Activated gamma-delta T cell treated with Interleukin-2 at 50 U/mL for 16 hours (primary cell): Measurements from ENCODE around the gene RUFY1.
"Not testable (repeated sequence)": the region's sequence is repeated elsewhere in the genome, so short reads cannot be mapped to it uniquely, and the experiment has no call there.

Source experiments
- DNase-seq: peaks from one replicate; pipeline ENCODE4 v3.0.0-alpha.2; 2020

Gene RUFY1

GRCh38 chr5:179542170-179542569, 8.2 kb upstream of the RUFY1 start:
- no peak for DNase-seq

- DNase-seq: not testable (repeated sequence)
Observed at GRCh38 chr5:179543275-179543674, 7.1 kb upstream of the RUFY1 start.

GRCh38 chr5:179553006-179553405, 2.7 kb downstream of the RUFY1 start:
- DNase-seq: no peak

GRCh38 chr5:179553875-179554274, 3.5 kb downstream of the RUFY1 start:
- no peak for DNase-seq

GRCh38 chr5:179554981-179555380, 4.6 kb downstream of the RUFY1 start:
- no peak for DNase-seq

GRCh38 chr5:179558261-179558799, 8.0 kb downstream of the RUFY1 start:
- DNase-seq: not testable (repeated sequence)

- no peak for DNase-seq
Observed at GRCh38 chr5:179558932-179559283, 8.6 kb downstream of the RUFY1 start.

- DNase-seq: peak; percentile 82
Observed at GRCh38 chr5:179559284-179560252, 9.2 kb downstream of the RUFY1 start.

- no peak for DNase-seq
Observed at GRCh38 chr5:179564526-179564925, 14.2 kb downstream of the RUFY1 start.

GRCh38 chr5:179568721-179569120, 18.4 kb downstream of the RUFY1 start:
- DNase-seq: no peak

GRCh38 chr5:179572386-179572785, 22.0 kb downstream of the RUFY1 start:
- DNase-seq: no peak

GRCh38 chr5:179577286-179577960, 27.1 kb downstream of the RUFY1 start:
- no peak for DNase-seq

GRCh38 chr5:179585941-179586401, 35.6 kb downstream of the RUFY1 start:
- DNase-seq: no peak

- no peak for DNase-seq
Observed at GRCh38 chr5:179588166-179588565, 37.8 kb downstream of the RUFY1 start.

GRCh38 chr5:179595916-179596315, 45.6 kb downstream of the RUFY1 start:
- no peak for DNase-seq

- no peak for DNase-seq
Observed at GRCh38 chr5:179596421-179596820, 46.1 kb downstream of the RUFY1 start.

- DNase-seq: no peak
Observed at GRCh38 chr5:179599100-179599499, 48.7 kb downstream of the RUFY1 start.

- no peak for DNase-seq
Observed at GRCh38 chr5:179599566-179599965, 49.2 kb downstream of the RUFY1 start.

- DNase-seq: no peak
Observed at GRCh38 chr5:179599973-179600372, 49.6 kb downstream of the RUFY1 start.

- DNase-seq: no peak
Observed at GRCh38 chr5:179601871-179602625, 51.7 kb downstream of the RUFY1 start.

- no peak for DNase-seq
Observed at GRCh38 chr5:179603308-179603707, 53.0 kb downstream of the RUFY1 start.

- DNase-seq: no peak
Observed at GRCh38 chr5:179605026-179605833, 54.9 kb downstream of the RUFY1 start.
